SU-DHL-6 (cell line): Measurements from ENCODE around the gene MFSD11.

Experiments used
- H2AFZ ChIP-seq: fragments of 200-600 bp; sonication (generic); 2 replicates; pipeline ENCODE4 v1.6.1; 2014; ENCODE audit warnings: low read depth, mild to moderate bottlenecking, moderate library complexity, mixed read lengths, antibody characterized with exemption, low read length; ENCODE audit not compliant: severe bottlenecking
- H3F3A ChIP-seq: fragments of 200-600 bp; shearing (Covaris generic); 2 replicates; pipeline ENCODE4 v1.6.0; 2016; ENCODE audit warnings: antibody characterized with exemption, mild to moderate bottlenecking; ENCODE audit not compliant: insufficient read depth
- H3K27ac ChIP-seq: fragments of 200-600 bp; sonication (generic); 2 replicates; pipeline ENCODE4 v1.5.1; 2016; ENCODE audit warnings: low read depth, mild to moderate bottlenecking, low read length, moderate library complexity, mixed read lengths
- H3K27me3 ChIP-seq: fragments of 200-600 bp; sonication (generic), shearing (Covaris generic); 2 replicates; pipeline ENCODE4 v1.6.0; 2014; ENCODE audit warnings: mild to moderate bottlenecking, low read length
- H3K36me3 ChIP-seq: fragments of 200-600 bp; sonication (generic); 2 replicates; pipeline ENCODE4 v1.6.1; 2014; ENCODE audit warnings: mild to moderate bottlenecking, low read length, mixed read lengths
- H3K4me2 ChIP-seq: fragments of 300-600, 200-600 bp; shearing (Covaris generic), sonication (generic); 2 replicates; pipeline ENCODE4 v1.6.0; 2014; ENCODE audit warnings: low read length, low read depth, mild to moderate bottlenecking; ENCODE audit not compliant: poor library complexity, severe bottlenecking
- H3K4me3 ChIP-seq: fragments of 200-600 bp; sonication (generic); 2 replicates; pipeline ENCODE4 v1.5.1; 2014; ENCODE audit warnings: antibody characterized with exemption, low read length, mild to moderate bottlenecking, mixed read lengths; ENCODE audit not compliant: insufficient read depth, poor library complexity, severe bottlenecking
- H3K79me2 ChIP-seq: fragments of 200-600 bp; sonication (generic); 2 replicates; pipeline ENCODE4 v1.6.1; 2014; ENCODE audit warnings: mild to moderate bottlenecking, low read length, moderate library complexity; ENCODE audit not compliant: insufficient read depth
- H3K9ac ChIP-seq: fragments of 200-600 bp; sonication (generic); 2 replicates; pipeline ENCODE4 v1.7.0; 2014; ENCODE audit warnings: mild to moderate bottlenecking, low read length
- H3K9me2 ChIP-seq: fragments of 200-600 bp; sonication (generic); replicated peaks from 2 replicates; pipeline ENCODE4 v1.6.1; 2014; ENCODE audit warnings: low read length; ENCODE audit not compliant: insufficient read depth
- H3K9me3 ChIP-seq: fragments of 200-600 bp; sonication (generic); 2 replicates; pipeline ENCODE4 v1.6.1; 2014; ENCODE audit warnings: low read length, mixed read lengths; ENCODE audit not compliant: insufficient read depth
- H4K20me1 ChIP-seq: fragments of 200-600 bp; sonication (generic); 2 replicates; pipeline ENCODE4 v1.6.1; 2014; ENCODE audit warnings: low read depth, mild to moderate bottlenecking, antibody characterized with exemption, low read length, moderate library complexity, mixed read lengths
- CTCF ChIP-seq: fragments of 200-600 bp; sonication (generic); IDR thresholded peaks from one replicate; pipeline ENCODE4 v1.5.1; 2017; ENCODE audit warnings: antibody characterized with exemption, mild to moderate bottlenecking, low read length, moderate library complexity; ENCODE audit not compliant: insufficient read depth, poor library complexity, severe bottlenecking
- EZH2phosphoT487 ChIP-seq: fragments of 200-600 bp; sonication (generic), shearing (Covaris generic); conservative IDR thresholded peaks from 2 replicates; pipeline ENCODE4 v1.6.1; 2018; ENCODE audit warnings: mild to moderate bottlenecking, antibody characterized with exemption, low read length, moderate library complexity, mixed read lengths

MFSD11 gene

GRCh38 chr17:76808326-76808725 is 70.4 kb downstream of the MFSD11 start:
- H4K20me1 ChIP-seq = no peaks in the 10 kb centered on the region
- no peaks in the 10 kb centered on the region for H3F3A ChIP-seq
- no peak overlapping the region for H2AFZ ChIP-seq
- H3K4me3 ChIP-seq = no peak overlapping the region
- H3K9me2 ChIP-seq = no peaks in the 10 kb centered on the region
- H3K36me3 ChIP-seq = no peaks in the 10 kb centered on the region
- no peaks in the 10 kb centered on the region for H3K79me2 ChIP-seq
- TF ChIP-seq EZH2phosphoT487 = no peak
- no peak for TF ChIP-seq CTCF
- no peak overlapping the region for H3K4me2 ChIP-seq
- no peak overlapping the region for H3K27ac ChIP-seq
- no peak overlapping the region for H3K9ac ChIP-seq
- no peaks in the 10 kb centered on the region for H3K9me3 ChIP-seq
- H3K27me3 ChIP-seq = no peaks in the 10 kb centered on the region

DNA sequence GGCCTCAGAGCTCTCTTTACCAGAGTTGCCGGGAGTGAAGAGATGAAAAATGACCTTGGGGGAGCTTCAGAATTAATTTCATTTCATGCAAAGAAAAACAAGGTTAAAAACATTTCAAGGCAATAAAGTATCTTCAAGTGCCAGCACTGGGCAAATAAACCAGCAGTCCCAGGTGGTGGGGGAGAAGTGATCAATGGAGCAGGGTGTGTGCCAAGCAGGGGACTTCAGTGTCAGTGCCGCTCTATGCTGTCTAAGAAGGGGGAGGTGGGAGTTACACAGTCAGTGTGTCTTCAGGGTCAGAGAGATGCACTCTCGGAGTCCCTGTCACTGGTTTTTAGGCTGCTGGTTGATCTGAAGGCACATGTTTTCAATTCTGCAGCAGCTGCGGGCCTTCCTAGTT is 73.0 kb downstream of the MFSD11 start:
- Histone ChIP-seq H3K4me3 (no peak overlapping the region), H4K20me1 (no peaks in the 10 kb centered on the region), H3K9me2 (no peaks in the 10 kb centered on the region), H3K36me3 (no peaks in the 10 kb centered on the region), H3K27ac (no peak overlapping the region), H3K9ac (no peak overlapping the region), H3K9me3 (no peaks in the 10 kb centered on the region), H3F3A (no peaks in the 10 kb centered on the region), H2AFZ (no peak overlapping the region), H3K27me3 (no peaks in the 10 kb centered on the region), H3K79me2 (no peaks in the 10 kb centered on the region), H3K4me2 (no peak overlapping the region)
- TF ChIP-seq EZH2phosphoT487 (no peak), CTCF (no peak)

DNA sequence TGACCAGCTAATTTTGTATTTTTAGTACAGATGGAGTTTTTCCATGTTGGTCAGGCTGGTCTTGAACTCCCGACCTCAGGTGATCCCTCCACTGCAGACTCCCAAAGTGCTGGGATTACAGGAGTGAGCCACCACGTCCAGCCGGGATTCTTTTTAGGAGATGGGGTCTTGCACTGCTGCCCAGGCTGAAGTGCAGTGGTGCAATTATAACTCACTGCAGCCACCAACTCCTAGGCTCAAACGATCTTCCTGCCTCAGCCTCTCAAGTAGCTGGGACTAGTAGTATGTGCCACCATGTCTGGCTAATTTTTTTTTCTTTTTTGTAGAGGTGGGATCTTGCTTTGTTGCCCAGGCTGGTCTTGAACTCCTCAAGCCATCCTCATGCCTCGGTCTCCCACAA is 73.9 kb downstream of the MFSD11 start:
- no peaks in the 10 kb centered on the region for H4K20me1 ChIP-seq
- TF ChIP-seq EZH2phosphoT487 (no peak), CTCF (no peak)
- H3K9ac ChIP-seq = no peak overlapping the region
- H3F3A ChIP-seq = no peaks in the 10 kb centered on the region
- H3K4me2 ChIP-seq = no peak overlapping the region
- no peaks in the 10 kb centered on the region for H3K79me2 ChIP-seq
- no peaks in the 10 kb centered on the region for H3K9me2 ChIP-seq
- no peak overlapping the region for H3K4me3 ChIP-seq
- H3K9me3 ChIP-seq = no peaks in the 10 kb centered on the region
- no peaks in the 10 kb centered on the region for H3K36me3 ChIP-seq
- H3K27me3 ChIP-seq = no peaks in the 10 kb centered on the region
- no peak overlapping the region for H3K27ac ChIP-seq
- H2AFZ ChIP-seq = no peak overlapping the region

DNA sequence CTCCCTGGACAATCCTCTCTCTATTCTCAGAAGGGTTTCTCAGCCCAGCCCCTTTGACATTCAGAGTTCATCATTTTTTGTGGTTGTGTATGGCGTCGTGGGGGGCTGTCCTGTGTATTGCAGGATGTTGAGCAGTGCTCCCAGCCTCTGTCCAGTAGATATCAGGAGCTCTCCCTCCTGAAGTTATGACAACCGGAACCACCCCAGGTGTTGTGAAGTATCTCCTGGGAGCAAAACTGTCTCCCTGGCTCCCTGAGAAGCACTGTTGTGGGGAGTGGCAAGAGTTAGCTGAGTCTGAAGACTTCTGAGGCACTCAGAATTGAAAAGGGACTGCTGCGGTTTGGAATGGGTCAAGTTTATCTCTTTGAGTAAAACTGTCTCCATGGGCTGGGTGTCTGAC is 74.3 kb downstream of the MFSD11 start:
- no peaks in the 10 kb centered on the region for H3F3A ChIP-seq
- H3K27me3 ChIP-seq = no peaks in the 10 kb centered on the region
- H2AFZ ChIP-seq = no peak overlapping the region
- no peak overlapping the region for H3K4me3 ChIP-seq
- H3K9ac ChIP-seq = no peak overlapping the region
- no peaks in the 10 kb centered on the region for H3K36me3 ChIP-seq
- H3K4me2 ChIP-seq = no peak overlapping the region
- H3K79me2 ChIP-seq = no peaks in the 10 kb centered on the region
- H3K9me2 ChIP-seq = no peaks in the 10 kb centered on the region
- H4K20me1 ChIP-seq = no peaks in the 10 kb centered on the region
- no peaks in the 10 kb centered on the region for H3K9me3 ChIP-seq
- no peak for TF ChIP-seq EZH2phosphoT487
- TF ChIP-seq CTCF = no peak
- no peak overlapping the region for H3K27ac ChIP-seq
